Measurements from ENCODE around the gene PROX1.

The PROX1 gene

GRCh38 chr1:213977486-213977842 is 10.3 kb upstream of the PROX1 start:
- no peak for ATAC-seq
- no peak for TF ChIP-seq TSHZ2 (CRISPR knock-in tag; IDR thresholded peaks at IDR 0.05)
- no peak for TF ChIP-seq CSDC2 (CRISPR knock-in tag; IDR thresholded peaks at IDR 0.05)
- TF ChIP-seq ISL1 (CRISPR knock-in tag; IDR thresholded peaks at IDR 0.05): no peak
- TF ChIP-seq ZFP30 (CRISPR knock-in tag; IDR thresholded peaks at IDR 0.05): no peak
- TF ChIP-seq ZNF70 (CRISPR knock-in tag; IDR thresholded peaks at IDR 0.05): no peak
- no peak for TF ChIP-seq ZC3H10 (CRISPR knock-in tag; IDR thresholded peaks at IDR 0.05)
- no peak for TF ChIP-seq SNAI2 (CRISPR knock-in tag; IDR thresholded peaks at IDR 0.05)
- no peak for TF ChIP-seq GLIS3 (CRISPR knock-in tag; IDR thresholded peaks at IDR 0.05)
- TF ChIP-seq ARNTL (CRISPR knock-in tag; IDR thresholded peaks at IDR 0.05; ENCODE audit: borderline replicate concordance, low read depth): no peak
- TF ChIP-seq, protein P1, sequence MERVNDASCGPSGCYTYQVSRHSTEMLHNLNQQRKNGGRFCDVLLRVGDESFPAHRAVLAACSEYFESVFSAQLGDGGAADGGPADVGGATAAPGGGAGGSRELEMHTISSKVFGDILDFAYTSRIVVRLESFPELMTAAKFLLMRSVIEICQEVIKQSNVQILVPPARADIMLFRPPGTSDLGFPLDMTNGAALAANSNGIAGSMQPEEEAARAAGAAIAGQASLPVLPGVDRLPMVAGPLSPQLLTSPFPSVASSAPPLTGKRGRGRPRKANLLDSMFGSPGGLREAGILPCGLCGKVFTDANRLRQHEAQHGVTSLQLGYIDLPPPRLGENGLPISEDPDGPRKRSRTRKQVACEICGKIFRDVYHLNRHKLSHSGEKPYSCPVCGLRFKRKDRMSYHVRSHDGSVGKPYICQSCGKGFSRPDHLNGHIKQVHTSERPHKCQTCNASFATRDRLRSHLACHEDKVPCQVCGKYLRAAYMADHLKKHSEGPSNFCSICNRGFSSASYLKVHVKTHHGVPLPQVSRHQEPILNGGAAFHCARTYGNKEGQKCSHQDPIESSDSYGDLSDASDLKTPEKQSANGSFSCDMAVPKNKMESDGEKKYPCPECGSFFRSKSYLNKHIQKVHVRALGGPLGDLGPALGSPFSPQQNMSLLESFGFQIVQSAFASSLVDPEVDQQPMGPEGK (CRISPR knock-in tag; IDR thresholded peaks at IDR 0.05; ENCODE audit: borderline replicate concordance): no peak
- TF ChIP-seq ZNF565 (CRISPR knock-in tag; conservative IDR thresholded peaks at IDR 0.05; ENCODE audit: low read depth): no peak
- no peak for TF ChIP-seq OSR1 (CRISPR knock-in tag; IDR thresholded peaks at IDR 0.05)
- no peak for TF ChIP-seq TCF4 (CRISPR knock-in tag; IDR thresholded peaks at IDR 0.05; ENCODE audit: borderline replicate concordance)
- TF ChIP-seq CREB5 (CRISPR knock-in tag; IDR thresholded peaks at IDR 0.05; ENCODE audit: low read depth): no peak
- no peak for TF ChIP-seq POU6F1 (CRISPR knock-in tag; IDR thresholded peaks at IDR 0.05; ENCODE audit: borderline replicate concordance, low read depth)

DNA sequence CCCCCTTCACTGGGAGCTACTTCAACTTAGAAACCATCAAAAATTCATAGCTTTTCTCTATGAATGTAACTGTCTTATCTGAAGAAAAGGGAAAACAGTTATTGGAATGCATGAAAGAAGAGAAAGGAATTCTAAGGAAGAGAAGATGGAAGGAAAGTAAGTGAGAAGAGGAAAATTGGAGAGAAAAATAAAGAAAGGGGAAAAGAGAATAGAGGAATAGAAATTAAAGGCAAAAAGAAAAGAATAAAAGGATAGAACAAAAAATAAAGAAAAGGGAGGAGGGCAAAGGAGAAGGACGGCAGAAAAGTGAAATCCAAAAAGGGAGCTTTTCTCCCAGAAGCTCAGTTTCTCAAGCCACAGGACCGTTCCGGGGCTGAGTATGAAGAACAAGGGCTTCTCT is 9.9 kb upstream of the PROX1 start:
- no peak for TF ChIP-seq CSRNP3 (CRISPR knock-in tag; IDR thresholded peaks at IDR 0.05)
- no peak for ATAC-seq

DNA sequence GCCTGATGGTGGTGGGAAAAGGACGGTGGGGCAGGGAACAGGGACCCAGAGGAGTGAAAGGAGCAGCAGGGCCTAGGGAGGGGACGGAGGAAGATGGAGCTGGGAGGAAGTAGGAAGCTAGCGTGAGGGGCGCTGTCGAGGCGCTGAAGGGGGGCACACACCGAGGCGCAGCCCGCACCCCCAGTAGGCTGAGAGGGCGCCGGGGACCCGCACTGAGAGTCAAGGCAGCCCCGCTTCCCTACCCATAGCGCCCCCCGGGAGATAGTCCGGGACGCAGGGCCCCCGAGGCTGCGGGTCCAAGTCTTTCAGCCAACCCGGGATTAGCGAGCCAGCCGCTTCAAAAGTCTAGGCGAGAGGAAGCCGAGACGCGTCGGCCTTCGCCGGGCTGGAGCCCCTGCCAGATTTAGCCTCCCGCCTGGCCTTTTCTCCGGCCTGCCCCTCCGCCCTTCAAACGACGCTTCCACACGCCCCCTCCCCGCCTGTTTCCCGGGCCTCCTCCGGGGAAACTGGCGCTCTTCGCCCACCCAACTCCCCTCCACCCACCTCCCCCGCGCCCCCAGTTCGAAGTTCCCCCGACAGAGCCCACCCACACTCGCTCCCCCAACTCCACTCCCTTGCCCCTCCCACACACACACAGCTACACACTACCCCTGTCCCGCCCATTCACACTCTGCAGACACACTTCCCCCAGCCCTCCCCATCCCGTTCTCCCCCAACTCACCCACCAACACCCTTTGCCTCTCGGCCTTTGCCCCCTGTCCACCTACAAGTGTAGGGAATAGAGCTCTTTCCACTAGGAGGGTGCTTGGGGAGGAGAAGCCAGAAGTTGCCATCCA is 7.8 kb upstream of the PROX1 start:
- ATAC-seq: no peak
- TF ChIP-seq PPARA (CRISPR knock-in tag; IDR thresholded peaks at IDR 0.05; ENCODE audit: borderline replicate concordance): no peak

DNA sequence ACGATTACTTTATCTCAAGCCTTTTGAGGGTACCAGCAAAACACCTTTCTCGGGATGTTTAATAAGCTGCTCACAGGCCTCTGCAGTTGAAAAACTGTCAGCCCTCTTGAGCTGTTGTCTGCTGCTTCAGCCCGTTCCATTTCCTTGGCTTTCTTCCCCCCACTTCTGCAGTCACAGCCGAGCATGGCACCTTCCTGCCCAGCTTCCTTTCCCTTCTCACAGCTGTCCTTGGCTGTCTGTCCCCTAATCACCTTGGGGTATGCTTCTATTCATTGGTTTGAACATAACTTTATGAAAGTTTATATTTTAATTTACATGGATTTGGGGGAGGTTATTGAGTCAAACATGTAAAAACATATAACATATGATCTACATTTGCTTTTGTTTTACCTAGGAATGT is 6.9 kb upstream of the PROX1 start:
- no peak for TF ChIP-seq ZNF70 (CRISPR knock-in tag; IDR thresholded peaks at IDR 0.05)
- no peak for TF ChIP-seq CSRNP3 (CRISPR knock-in tag; IDR thresholded peaks at IDR 0.05)
- no peak for TF ChIP-seq POU6F1 (CRISPR knock-in tag; IDR thresholded peaks at IDR 0.05; ENCODE audit: borderline replicate concordance, low read depth)
- TF ChIP-seq ZC3H10 (CRISPR knock-in tag; IDR thresholded peaks at IDR 0.05): no peak

More for the DNA sequence above, 6.9 kb upstream of the PROX1 start:
- ATAC-seq: no peak
